H9 (cell line): ENCODE measurements around the gene RIC1. TPM values are rescaled to one million over a fixed set of nuclear protein-coding genes. Genes with fewer than 3 reads are reported as not detected.

Experiments
- DNase-seq: peaks from one replicate; pipeline ENCODE4 v3.0.0-alpha.2; 2017
- H2AFZ ChIP-seq: one replicate; pipeline ENCODE4 v1.6.1; 2013; ENCODE audit warnings: mild to moderate bottlenecking, low read length, control low read depth, moderate library complexity
- H2AK5ac ChIP-seq: 2 replicates; pipeline ENCODE4 v1.6.1; 2013; ENCODE audit warnings: low read length, control low read depth, mixed read lengths; ENCODE audit not compliant: insufficient read length
- H2BK120ac ChIP-seq: one replicate; pipeline ENCODE4 v1.6.1; 2013; ENCODE audit warnings: low read depth, mild to moderate bottlenecking, low read length, control low read depth, inconsistent platforms; ENCODE audit not compliant: poor library complexity, severe bottlenecking
- H2BK12ac ChIP-seq: 2 replicates; pipeline ENCODE4 v1.6.1; 2013; ENCODE audit warnings: low read length, control low read depth, mixed read lengths, low read depth; ENCODE audit not compliant: insufficient read length
- H2BK15ac ChIP-seq: 2 replicates; pipeline ENCODE4 v1.6.1; 2013; ENCODE audit warnings: low read depth, low read length, control low read depth
- H2BK20ac ChIP-seq: one replicate; pipeline ENCODE4 v1.6.1; 2013; ENCODE audit warnings: low read depth, mild to moderate bottlenecking, low read length, control low read depth, inconsistent platforms; ENCODE audit not compliant: poor library complexity, severe bottlenecking
- H2BK5ac ChIP-seq: 2 replicates; pipeline ENCODE4 v1.6.1; 2013; ENCODE audit warnings: low read length, control low read depth, mixed read lengths; ENCODE audit not compliant: insufficient read length
- H3K14ac ChIP-seq: 2 replicates; pipeline ENCODE4 v1.6.1; 2013; ENCODE audit warnings: low read length, control low read depth; ENCODE audit not compliant: insufficient read depth
- H3K18ac ChIP-seq: 2 replicates; pipeline ENCODE4 v1.6.1; 2013; ENCODE audit warnings: low read depth, mild to moderate bottlenecking, mixed read lengths, low read length, control low read depth; ENCODE audit not compliant: insufficient read length
- H3K23ac ChIP-seq: 2 replicates; pipeline ENCODE4 v1.6.1; 2013; ENCODE audit warnings: low read length, control low read depth, mixed read lengths, low read depth; ENCODE audit not compliant: insufficient read length
- H3K23me2 ChIP-seq: 2 replicates; pipeline ENCODE4 v1.6.1; 2013; ENCODE audit warnings: low read depth, mild to moderate bottlenecking, mixed read lengths, low read length, control low read depth; ENCODE audit not compliant: insufficient read length, poor library complexity, severe bottlenecking
- H3K27ac ChIP-seq: 2 replicates; pipeline ENCODE4 v1.5.1; 2013; ENCODE audit warnings: low read length, control low read depth, mixed read lengths, low read depth; ENCODE audit not compliant: insufficient read length
- H3K27me3 ChIP-seq: 2 replicates; pipeline ENCODE4 v1.6.1; 2013; ENCODE audit warnings: low read length, control low read depth, inconsistent platforms; ENCODE audit not compliant: insufficient read depth
- H3K4ac ChIP-seq: 2 replicates; pipeline ENCODE4 v1.6.1; 2013; ENCODE audit warnings: low read depth, mild to moderate bottlenecking, control low read depth, inconsistent platforms, low read length, moderate library complexity
- H3K4me1 ChIP-seq: 2 replicates; pipeline ENCODE4 v1.6.1; 2013; ENCODE audit warnings: low read length, control low read depth, inconsistent platforms; ENCODE audit not compliant: insufficient read depth
- H3K4me2 ChIP-seq: 2 replicates; pipeline ENCODE4 v1.6.1; 2013; ENCODE audit warnings: low read length, control low read depth, mixed read lengths; ENCODE audit not compliant: insufficient read length, insufficient read depth
- H3K56ac ChIP-seq: 2 replicates; pipeline ENCODE4 v1.6.1; 2013; ENCODE audit warnings: low read depth, mild to moderate bottlenecking, mixed read lengths, low read length, control low read depth; ENCODE audit not compliant: insufficient read length
- H3K79me1 ChIP-seq: 2 replicates; pipeline ENCODE4 v1.6.1; 2013; ENCODE audit warnings: low read depth, mild to moderate bottlenecking, moderate library complexity, low read length, control low read depth, inconsistent platforms; ENCODE audit not compliant: insufficient read depth, poor library complexity, severe bottlenecking
- H3K79me2 ChIP-seq: 2 replicates; pipeline ENCODE4 v1.6.1; 2013; ENCODE audit warnings: low read length, control low read depth, inconsistent platforms; ENCODE audit not compliant: insufficient read depth
- H3K9ac ChIP-seq: 2 replicates; pipeline ENCODE4 v1.6.1; 2013; ENCODE audit warnings: low read length, control low read depth, mixed read lengths; ENCODE audit not compliant: insufficient read length; ENCODE audit errors: extremely low read depth
- H3K9me3 ChIP-seq: one replicate; pipeline ENCODE4 v1.6.1; 2013; ENCODE audit warnings: low read depth, low read length, inconsistent platforms; ENCODE audit not compliant: control insufficient read depth
- H3T11ph ChIP-seq: one replicate; pipeline ENCODE4 v1.6.1; 2013; ENCODE audit warnings: mild to moderate bottlenecking, low read length, control low read depth, inconsistent platforms
- H4K20me1 ChIP-seq: one replicate; pipeline ENCODE4 v1.6.1; 2013; ENCODE audit not compliant: control insufficient read depth, insufficient read length, insufficient read depth
- H4K5ac ChIP-seq: 2 replicates; pipeline ENCODE4 v1.6.1; 2013; ENCODE audit warnings: low read depth, mild to moderate bottlenecking, mixed read lengths, low read length, control low read depth; ENCODE audit not compliant: insufficient read length
- H4K8ac ChIP-seq: replicated peaks from 2 replicates; pipeline ENCODE4 v1.6.1; 2013; ENCODE audit warnings: low read length, control low read depth, mixed read lengths, low read depth; ENCODE audit not compliant: insufficient read length
- H4K91ac ChIP-seq: 2 replicates; pipeline ENCODE4 v1.6.1; 2013; ENCODE audit warnings: low read depth, mild to moderate bottlenecking, moderate library complexity, mixed read lengths, low read length, control low read depth; ENCODE audit not compliant: insufficient read length
- H3K27ac Mint-ChIP-seq, 3 experiments: 2 replicates in 2 of 3; 3 replicates in 1 of 3; pipeline ENCODE4 v1.8.0; 2020 to 2021; ENCODE audit warnings: mixed read lengths in 3 of 3, mild to moderate bottlenecking in 1 of 3, moderate library complexity in 1 of 3
- H3K27me3 Mint-ChIP-seq: 2 replicates; pipeline ENCODE4 v1.8.0; 2021; ENCODE audit warnings: low read depth, mild to moderate bottlenecking, moderate library complexity, mixed read lengths
- H3K36me3 Mint-ChIP-seq, 3 experiments: 2 replicates in 2 of 3; 3 replicates in 1 of 3; pipeline ENCODE4 v1.8.0; 2020 to 2021; ENCODE audit warnings: low read depth in 3 of 3, mixed read lengths in 3 of 3; ENCODE audit not compliant: insufficient read depth in 1 of 3
- H3K4me1 Mint-ChIP-seq, 2 experiments: 2 replicates each; pipeline ENCODE4 v1.8.0; 2020; ENCODE audit warnings: mixed read lengths in 2 of 2
- H3K4me3 Mint-ChIP-seq, 2 experiments: 2 replicates in 1 of 2; 3 replicates in 1 of 2; pipeline ENCODE4 v1.8.0; 2020 to 2021; ENCODE audit warnings: mild to moderate bottlenecking in 2 of 2, mixed read lengths in 2 of 2, moderate library complexity in 1 of 2
- H3K9me3 Mint-ChIP-seq, 2 experiments: 2 replicates in 1 of 2; 3 replicates in 1 of 2; pipeline ENCODE4 v1.8.0; 2020; ENCODE audit warnings: mild to moderate bottlenecking in 2 of 2, mixed read lengths in 2 of 2, moderate library complexity in 1 of 2
- CTCF ChIP-seq: fragments of 200-600 bp; sonication (generic); conservative IDR thresholded peaks from 3 replicates; pipeline ENCODE4 v1.8.0; 2021; ENCODE audit warnings: antibody characterized with exemption, mild to moderate bottlenecking
- WGBS: extraction: QIAGEN DNeasy Blood & Tissue Kit; methylation state at CpG from one replicate; pipeline ENCODE4 v1.1.7; 2013; ENCODE audit warnings: missing lambda C conversion rate, low lambda C conversion rate, mixed read lengths; ENCODE audit not compliant: insufficient read length; ENCODE audit errors: extremely low coverage; 5-methylcytosine and 5-hydroxymethylcytosine counted together
- total RNA-seq: library from RNA; stranded (reverse); gene quantifications from 2 replicates; pipeline ENCODE4 v1.2.1, GENCODE V29; 2021

Gene RIC1
- total RNA-seq, 1 experiment from 2014 or later = 13.7 TPM

DNA sequence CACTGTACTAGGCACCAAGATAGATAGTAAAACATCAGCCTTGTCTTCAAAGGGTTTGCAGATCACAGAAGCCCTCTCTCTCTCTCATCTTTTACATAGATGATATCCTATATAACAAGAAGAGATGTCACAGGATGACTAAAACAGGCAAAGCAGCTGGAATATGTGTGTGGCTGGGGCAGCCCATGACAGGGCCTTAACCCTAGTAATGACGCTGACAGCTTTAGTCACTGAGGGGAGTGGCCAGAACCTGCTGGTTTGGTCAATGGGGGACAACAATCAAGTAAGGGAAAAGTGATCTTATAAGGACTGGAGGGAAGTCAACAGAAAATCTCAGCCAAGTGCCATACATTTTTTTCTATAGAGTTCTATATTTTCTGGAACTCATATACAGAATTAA, 41.9 kb upstream of the RIC1 start:
- Mint-ChIP-seq H3K4me3 (no peak overlapping the region), H3K27ac (no peak overlapping the region), H3K9me3 (no peaks in the 10 kb centered on the region), H3K36me3 (no peaks in the 10 kb centered on the region), H3K27me3 (no peaks in the 10 kb centered on the region; the same call in 1 of the 2 replicates), H3K4me1 (peaks cover 6 to 7% of the 10 kb centered on the region in 2 experiments; a peak in 3 of 4 replicates)
- H3T11ph ChIP-seq = no peak overlapping the region
- H2BK15ac ChIP-seq = no peak overlapping the region
- no peak overlapping the region for H2BK12ac ChIP-seq
- H3K4me1 ChIP-seq = no peaks in the 10 kb centered on the region
- no peak overlapping the region for H2AK5ac ChIP-seq
- H3K56ac ChIP-seq = no peak overlapping the region
- H2BK20ac ChIP-seq = no peak overlapping the region
- H2AFZ ChIP-seq = no peak overlapping the region
- no peak overlapping the region for H4K5ac ChIP-seq
- H3K23me2 ChIP-seq = no peaks in the 10 kb centered on the region
- H4K8ac ChIP-seq = no peak overlapping the region
- H3K79me1 ChIP-seq = no peaks in the 10 kb centered on the region
- no peaks in the 10 kb centered on the region for H4K20me1 ChIP-seq
- no peaks in the 10 kb centered on the region for H3K79me2 ChIP-seq
- TF ChIP-seq CTCF = no peak
- H3K14ac ChIP-seq = no peak overlapping the region
- H3K9me3 ChIP-seq = no peaks in the 10 kb centered on the region
- no peaks in the 10 kb centered on the region for H3K27me3 ChIP-seq
- no peak overlapping the region for H3K4ac ChIP-seq
- H2BK5ac ChIP-seq = no peak overlapping the region
- H3K9ac ChIP-seq = no peak overlapping the region
- H3K18ac ChIP-seq = no peak overlapping the region
- H3K27ac ChIP-seq = no peak overlapping the region
- H3K23ac ChIP-seq = no peak overlapping the region
- WGBS = no CpG with 5 or more reads among the region's 1 CpG
- H2BK120ac ChIP-seq = no peak overlapping the region
- no peak overlapping the region for H4K91ac ChIP-seq
- H3K4me2 ChIP-seq = no peak overlapping the region
- no peak for DNase-seq
